Coronary artery (tissue), 2 donors: Measurements from ENCODE around the gene RPA4.

Experiments
- DNase-seq: peaks from one replicate; pipeline ENCODE4 v3.0.0-alpha.2; 2017; ENCODE audit warnings: low spot score
- H3K27ac ChIP-seq, 2 donors: fragments of 200-600 bp; sonication (generic); one replicate each; pipeline ENCODE4 v1.5.1; 2016 to 2019
- H3K4me3 ChIP-seq: fragments of 200-600 bp; sonication (generic); 2 replicates; pipeline ENCODE4 v1.5.1; 2016; ENCODE audit warnings: mild to moderate bottlenecking, moderate library complexity
- CTCF ChIP-seq: fragments of 200-600 bp; sonication (generic); IDR thresholded peaks from one replicate; pipeline ENCODE4 v1.5.1; 2019; ENCODE audit warnings: antibody characterized with exemption

Gene RPA4

GRCh38 chrX:96907516-96908272 lies 24.0 kb downstream of the RPA4 start:
- no peak overlapping the region for H3K4me3 ChIP-seq
- no peak for DNase-seq
- no peak overlapping the region for H3K27ac ChIP-seq
- no peak for TF ChIP-seq CTCF

GRCh38 chrX:96909291-96909690 lies 25.6 kb downstream of the RPA4 start:
- no peak for DNase-seq
- TF ChIP-seq CTCF = no peak
- H3K4me3 ChIP-seq = no peak overlapping the region

GRCh38 chrX:96918864-96919263 lies 35.2 kb downstream of the RPA4 start:
- Histone ChIP-seq H3K4me3 (no peak overlapping the region), H3K27ac (no peak overlapping the region)
- no peak for TF ChIP-seq CTCF
- DNase-seq = no peak

More at GRCh38 chrX:96909291-96909690, 25.6 kb downstream of the RPA4 start:
- no peak overlapping the region for H3K27ac ChIP-seq

- DNase-seq = no peak
- H3K27ac ChIP-seq = no peak overlapping the region
- TF ChIP-seq CTCF = no peak
- H3K4me3 ChIP-seq = no peak overlapping the region
Observed at GRCh38 chrX:96919672-96920071, 36.0 kb downstream of the RPA4 start.

- TF ChIP-seq CTCF = no peak
- Histone ChIP-seq H3K27ac (no peak overlapping the region), H3K4me3 (no peak overlapping the region)
- no peak for DNase-seq
Observed at GRCh38 chrX:96924581-96924980, 40.9 kb downstream of the RPA4 start.

- no peak for TF ChIP-seq CTCF
- no peak overlapping the region for H3K27ac ChIP-seq
- no peak overlapping the region for H3K4me3 ChIP-seq
- no peak for DNase-seq
Observed at GRCh38 chrX:96929036-96929435, 45.3 kb downstream of the RPA4 start.
